Neuron (in vitro differentiated cells): ENCODE results near the gene STX10.

Experiments
- H2AFZ ChIP-seq: one replicate; pipeline ENCODE4 v1.6.1; 2013; ENCODE audit warnings: low read depth, mild to moderate bottlenecking, inconsistent platforms, low read length, moderate library complexity
- H3K27me3 ChIP-seq: one replicate; pipeline ENCODE4 v1.6.1; 2013; ENCODE audit warnings: low read length; ENCODE audit not compliant: insufficient read depth
- H3K36me3 ChIP-seq: one replicate; pipeline ENCODE4 v1.6.1; 2013; ENCODE audit warnings: low read length; ENCODE audit not compliant: insufficient read depth
- H3K4me1 ChIP-seq: one replicate; pipeline ENCODE4 v1.6.1; 2013; ENCODE audit warnings: low read length; ENCODE audit not compliant: insufficient read depth
- H3K4me3 ChIP-seq: 2 replicates; pipeline ENCODE4 v1.5.1; 2013; ENCODE audit warnings: mild to moderate bottlenecking, low read length, moderate library complexity
- H3K9me3 ChIP-seq: one replicate; pipeline ENCODE4 v1.6.1; 2013; ENCODE audit warnings: low read length

STX10 gene

DNA sequence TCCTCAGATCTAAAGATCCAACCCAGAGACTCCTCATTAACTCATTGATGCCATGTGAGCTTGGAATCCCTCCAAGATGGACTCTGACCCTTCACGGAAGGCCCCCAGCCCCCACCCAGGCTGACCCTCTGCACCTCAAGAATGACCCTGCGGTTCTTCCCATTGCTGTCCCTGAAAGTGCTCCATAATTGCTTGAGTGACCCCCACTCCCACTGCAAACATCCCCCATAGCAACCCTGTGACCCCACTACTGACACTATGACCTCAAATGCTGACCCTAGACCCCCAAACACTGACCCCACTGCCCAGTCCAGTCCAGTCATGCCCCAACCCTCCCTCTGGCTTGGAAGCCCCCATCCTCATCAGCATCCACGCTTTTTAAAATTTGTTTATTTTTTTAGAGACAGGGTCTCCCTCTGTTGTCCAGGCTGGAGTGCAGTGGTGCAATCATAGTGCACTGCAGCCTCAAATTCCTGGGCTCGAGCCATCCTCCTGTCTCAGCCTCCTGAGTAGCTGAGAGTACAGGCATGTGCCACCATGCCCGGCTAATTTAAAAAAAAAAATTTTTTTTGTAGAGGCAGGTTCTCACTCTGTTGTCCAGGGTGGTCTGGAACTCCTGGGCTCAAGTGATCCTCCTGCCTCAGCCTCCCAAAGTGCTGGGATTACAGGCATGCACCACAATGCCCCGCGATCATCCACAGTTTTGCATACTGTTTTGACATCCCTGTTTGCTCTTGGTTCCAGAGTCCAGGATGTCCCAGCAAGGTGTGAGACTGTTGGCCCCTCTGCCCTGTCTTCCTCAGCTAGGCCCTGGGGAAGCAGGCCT, 48.4 kb downstream of the STX10 start:
- peaks cover 8% of the 10 kb centered on the region for H3K36me3 ChIP-seq
- peak overlapping the region; percentile 72 for H2AFZ ChIP-seq
- H3K27me3 ChIP-seq: peaks cover 34% of the 10 kb centered on the region
- peaks cover 10% of the 10 kb centered on the region for H3K4me1 ChIP-seq
- H3K4me3 ChIP-seq: peak overlapping the region; percentile 46
- peaks cover 2% of the 10 kb centered on the region for H3K9me3 ChIP-seq

DNA sequence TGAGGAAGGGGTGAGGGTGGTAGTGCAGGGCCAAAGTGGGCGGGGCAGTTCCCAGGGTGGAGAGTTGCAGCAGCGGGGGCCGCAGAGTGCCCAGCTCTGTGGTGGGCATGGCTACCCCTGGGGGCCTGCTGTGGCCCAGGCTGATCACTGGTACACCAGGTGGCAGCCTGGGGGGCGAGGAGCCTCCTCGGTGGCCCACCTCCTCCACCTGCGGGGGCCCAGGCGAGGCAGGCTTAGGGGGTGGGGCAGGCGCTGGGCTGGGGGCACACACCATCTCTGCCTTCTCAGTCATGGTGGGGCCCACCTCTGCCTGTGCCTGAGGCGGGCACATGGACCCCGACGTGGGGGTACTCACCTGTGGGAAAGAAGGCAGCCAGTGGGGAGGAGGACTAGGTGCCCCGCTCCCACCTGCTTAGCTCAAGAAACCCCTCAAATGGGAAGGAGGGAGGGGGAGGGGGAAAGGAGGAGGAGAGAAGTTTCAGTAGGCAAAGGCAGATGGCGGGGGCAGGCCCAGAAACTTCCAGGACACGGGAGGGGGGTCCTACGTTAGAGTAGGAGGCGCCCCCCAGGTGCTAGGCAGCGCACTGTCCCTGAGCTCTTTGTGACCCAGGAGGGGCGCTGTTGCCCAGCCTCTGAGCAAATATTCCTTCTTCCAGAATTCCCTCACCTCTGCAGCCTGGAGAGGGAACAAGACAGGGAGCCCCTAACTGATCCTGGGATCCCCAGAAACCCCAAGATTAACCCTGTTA, 49.2 kb downstream of the STX10 start:
- H3K36me3 ChIP-seq: peaks cover 5% of the 10 kb centered on the region
- peaks cover 2% of the 10 kb centered on the region for H3K9me3 ChIP-seq
- no peak overlapping the region for H2AFZ ChIP-seq
- peaks cover 37% of the 10 kb centered on the region for H3K27me3 ChIP-seq
- H3K4me3 ChIP-seq: no peak overlapping the region
- peaks cover 15% of the 10 kb centered on the region for H3K4me1 ChIP-seq

DNA sequence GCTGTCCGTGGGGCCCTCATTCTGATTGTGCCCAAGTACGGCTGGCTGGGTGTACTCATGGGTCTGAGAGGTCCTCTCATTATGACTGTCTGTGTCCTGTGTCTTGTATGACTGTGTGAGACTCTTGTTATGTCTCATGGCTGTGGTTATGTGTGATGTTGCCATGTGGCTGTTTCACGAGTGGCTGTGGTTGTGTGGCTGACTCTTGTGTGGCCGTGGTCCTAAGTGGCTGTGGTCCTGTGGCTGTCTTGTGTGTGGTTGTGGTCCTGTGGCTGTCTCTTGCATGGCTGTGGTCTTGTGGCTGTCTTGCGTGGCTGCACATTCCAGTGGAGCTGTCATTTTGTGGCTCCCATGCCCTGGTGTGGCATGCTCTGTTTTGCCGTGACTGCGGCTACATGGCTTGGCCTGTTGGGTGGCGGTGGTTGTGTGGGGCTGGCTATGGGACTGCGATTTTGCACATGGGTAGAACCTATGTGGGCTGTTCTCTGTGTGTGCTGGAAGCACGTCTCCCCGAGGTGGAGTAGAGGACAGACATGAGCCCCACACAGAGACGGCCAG, 50.1 kb downstream of the STX10 start:
- H3K27me3 ChIP-seq: peaks cover 37% of the 10 kb centered on the region
- H3K4me3 ChIP-seq: no peak overlapping the region
- H2AFZ ChIP-seq: no peak overlapping the region

DNA sequence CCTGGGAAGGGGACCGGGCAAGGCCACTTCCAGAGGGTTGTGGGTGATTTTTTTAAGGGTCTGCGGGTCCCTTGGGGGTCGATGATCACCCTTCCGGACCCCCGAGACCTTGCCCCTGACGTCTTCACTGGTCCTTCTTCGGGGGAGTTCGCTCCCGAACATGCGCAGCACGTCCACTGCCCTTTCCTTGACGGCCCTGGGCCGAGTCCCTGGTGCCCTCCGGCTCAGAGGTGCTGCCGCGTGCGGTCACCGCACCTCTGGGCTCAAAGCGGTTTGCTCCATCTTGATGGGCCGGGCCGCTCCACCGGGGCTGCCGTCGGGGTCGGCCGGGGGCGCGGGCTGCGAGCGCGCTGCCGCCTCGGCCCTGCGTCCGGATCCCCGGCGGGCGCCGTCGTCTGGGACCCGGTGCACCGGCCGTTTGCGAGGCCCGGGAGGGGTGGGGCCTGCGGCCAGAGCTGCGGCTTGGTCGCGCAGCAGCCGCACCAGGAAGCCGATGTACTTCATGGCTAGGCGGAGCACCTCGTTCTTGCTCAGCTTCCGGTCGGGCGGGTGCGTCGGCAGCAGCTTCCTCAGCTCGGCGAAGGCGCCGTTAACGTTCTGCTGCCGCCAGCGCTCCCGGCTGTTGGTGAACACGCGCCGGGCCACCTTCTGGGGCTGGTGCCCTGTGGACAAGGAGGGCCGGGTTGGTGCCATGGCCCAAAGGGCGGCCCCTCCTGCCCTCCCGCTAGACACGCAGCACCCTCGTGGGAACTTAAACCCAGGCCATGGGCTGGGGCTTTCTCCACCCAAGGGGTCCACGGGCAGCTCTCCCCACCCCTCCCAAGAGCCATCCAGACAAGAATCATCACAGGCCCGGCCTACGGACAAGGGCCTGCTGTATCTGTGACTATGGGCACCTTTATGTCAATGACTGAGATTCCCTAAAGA, 50.8 kb downstream of the STX10 start:
- H3K27me3 ChIP-seq: peaks cover 37% of the 10 kb centered on the region
- no peak overlapping the region for H3K4me3 ChIP-seq
- H2AFZ ChIP-seq: no peak overlapping the region
- H3K4me1 ChIP-seq: peaks cover 31% of the 10 kb centered on the region
- H3K9me3 ChIP-seq: peaks cover 2% of the 10 kb centered on the region
- no peaks in the 10 kb centered on the region for H3K36me3 ChIP-seq

More for the DNA sequence above, 50.1 kb downstream of the STX10 start:
- peaks cover 24% of the 10 kb centered on the region for H3K4me1 ChIP-seq
- H3K9me3 ChIP-seq: peaks cover 2% of the 10 kb centered on the region
- H3K36me3 ChIP-seq: peaks cover 5% of the 10 kb centered on the region

DNA sequence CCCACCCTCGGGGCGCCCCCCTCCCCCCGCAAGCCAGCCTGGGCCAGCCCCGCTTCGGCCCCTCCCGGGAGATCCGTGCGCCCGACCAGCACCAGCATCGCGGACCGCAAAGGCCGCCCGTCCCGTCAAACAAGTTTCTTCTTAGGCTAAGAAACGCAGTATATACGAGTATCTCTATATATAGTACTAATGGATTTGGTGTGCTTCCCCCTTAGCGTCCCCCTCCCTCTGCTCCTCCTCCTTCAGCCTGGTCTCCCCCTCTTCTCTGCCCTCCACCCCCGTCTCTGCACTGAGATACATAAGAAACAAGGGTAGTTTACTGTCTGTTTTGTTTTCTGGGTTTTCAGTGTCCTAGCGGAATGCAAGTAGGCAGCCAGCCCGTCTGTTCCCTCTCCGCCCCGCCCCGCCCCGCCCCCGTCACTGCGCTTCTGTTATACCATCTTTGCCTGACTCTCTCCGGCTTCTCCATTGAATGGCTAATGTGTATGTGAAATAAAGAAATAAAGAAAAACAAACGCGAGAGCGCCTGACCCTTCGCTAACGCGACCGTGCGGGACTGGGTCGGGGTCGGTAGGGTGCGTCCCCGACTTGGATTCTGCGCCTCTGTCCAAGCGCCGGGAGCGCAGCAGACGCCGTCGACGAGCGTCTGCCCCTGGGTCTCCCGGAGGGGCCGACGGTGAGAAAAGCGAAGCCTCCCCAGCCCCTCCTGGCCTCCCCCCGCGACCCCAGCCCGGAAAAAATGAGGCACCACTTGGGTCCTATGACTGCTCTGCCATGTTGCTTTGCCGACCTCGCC, 51.7 kb downstream of the STX10 start:
- H3K4me1 ChIP-seq: peaks cover 39% of the 10 kb centered on the region
- no peaks in the 10 kb centered on the region for H3K36me3 ChIP-seq
- peaks cover 37% of the 10 kb centered on the region for H3K27me3 ChIP-seq

DNA sequence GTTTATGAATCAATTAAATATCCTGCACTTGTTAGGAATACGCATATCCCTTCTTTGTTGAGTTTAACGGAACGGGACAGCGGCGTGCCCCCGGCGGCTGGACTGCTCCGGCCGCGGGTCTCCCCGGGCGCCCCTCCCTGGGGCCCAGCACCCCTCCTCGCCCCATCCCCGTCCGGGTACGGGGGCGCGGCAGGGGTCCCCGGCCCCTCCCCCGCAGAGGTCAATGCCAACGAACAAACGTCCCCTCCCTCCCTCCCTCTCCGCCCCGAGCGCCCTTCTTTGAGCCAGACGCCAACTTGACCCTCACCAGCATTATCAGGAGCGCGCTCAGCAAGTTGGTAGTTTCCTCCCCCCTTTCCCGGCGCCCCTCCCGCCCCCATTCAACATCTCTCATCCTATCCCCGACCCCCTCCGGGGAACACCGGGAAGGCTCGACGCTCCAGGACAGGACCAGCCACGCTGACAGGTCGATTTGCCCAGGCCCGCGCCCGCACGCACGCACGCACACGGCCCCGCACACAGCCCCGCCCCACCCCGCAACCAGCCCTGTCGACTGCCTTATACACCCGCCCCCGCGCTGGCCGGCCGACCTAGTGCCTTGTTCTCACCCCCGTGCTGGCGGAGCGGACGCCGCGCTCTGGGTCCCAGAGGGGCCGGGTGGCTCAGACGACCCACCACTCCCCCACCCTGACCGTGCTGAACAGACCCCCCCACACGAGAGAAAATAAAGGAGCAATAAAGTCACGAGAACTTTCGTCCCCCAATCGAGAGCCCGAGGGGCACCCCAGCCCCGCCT, 52.5 kb downstream of the STX10 start:
- Histone ChIP-seq H2AFZ (no peak overlapping the region), H3K27me3 (peaks cover 37% of the 10 kb centered on the region), H3K36me3 (no peaks in the 10 kb centered on the region), H3K4me3 (no peak overlapping the region), H3K4me1 (peaks cover 42% of the 10 kb centered on the region), H3K9me3 (peaks cover 2% of the 10 kb centered on the region)

More for the DNA sequence above, 51.7 kb downstream of the STX10 start:
- Histone ChIP-seq H2AFZ (no peak overlapping the region), H3K9me3 (peaks cover 2% of the 10 kb centered on the region), H3K4me3 (no peak overlapping the region)

DNA sequence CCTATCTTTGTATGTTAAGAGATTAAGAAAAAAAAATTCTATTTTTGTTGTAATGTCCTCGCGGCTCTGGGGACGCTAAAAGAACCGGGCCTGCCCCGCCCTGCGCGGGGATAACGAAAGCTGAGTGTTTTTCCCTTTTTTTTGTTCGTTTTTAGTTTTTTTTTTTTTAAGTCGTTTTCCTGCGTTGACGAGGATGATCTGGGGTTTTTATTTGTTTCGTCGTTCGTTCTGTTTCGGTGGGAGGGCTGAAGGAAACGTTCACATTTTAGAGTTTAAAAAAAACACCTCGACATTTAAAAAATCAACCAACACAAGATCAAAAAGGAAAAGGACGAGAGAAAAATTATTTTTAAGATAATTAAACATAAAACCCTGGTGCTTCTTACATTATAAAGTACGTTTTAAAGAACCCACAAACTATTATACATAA, 53.1 kb downstream of the STX10 start:
- H3K9me3 ChIP-seq: peaks cover 2% of the 10 kb centered on the region
- no peaks in the 10 kb centered on the region for H3K36me3 ChIP-seq
- H3K4me1 ChIP-seq: peaks cover 43% of the 10 kb centered on the region
- H3K27me3 ChIP-seq: peaks cover 33% of the 10 kb centered on the region
- no peak overlapping the region for H2AFZ ChIP-seq
- H3K4me3 ChIP-seq: no peak overlapping the region

DNA sequence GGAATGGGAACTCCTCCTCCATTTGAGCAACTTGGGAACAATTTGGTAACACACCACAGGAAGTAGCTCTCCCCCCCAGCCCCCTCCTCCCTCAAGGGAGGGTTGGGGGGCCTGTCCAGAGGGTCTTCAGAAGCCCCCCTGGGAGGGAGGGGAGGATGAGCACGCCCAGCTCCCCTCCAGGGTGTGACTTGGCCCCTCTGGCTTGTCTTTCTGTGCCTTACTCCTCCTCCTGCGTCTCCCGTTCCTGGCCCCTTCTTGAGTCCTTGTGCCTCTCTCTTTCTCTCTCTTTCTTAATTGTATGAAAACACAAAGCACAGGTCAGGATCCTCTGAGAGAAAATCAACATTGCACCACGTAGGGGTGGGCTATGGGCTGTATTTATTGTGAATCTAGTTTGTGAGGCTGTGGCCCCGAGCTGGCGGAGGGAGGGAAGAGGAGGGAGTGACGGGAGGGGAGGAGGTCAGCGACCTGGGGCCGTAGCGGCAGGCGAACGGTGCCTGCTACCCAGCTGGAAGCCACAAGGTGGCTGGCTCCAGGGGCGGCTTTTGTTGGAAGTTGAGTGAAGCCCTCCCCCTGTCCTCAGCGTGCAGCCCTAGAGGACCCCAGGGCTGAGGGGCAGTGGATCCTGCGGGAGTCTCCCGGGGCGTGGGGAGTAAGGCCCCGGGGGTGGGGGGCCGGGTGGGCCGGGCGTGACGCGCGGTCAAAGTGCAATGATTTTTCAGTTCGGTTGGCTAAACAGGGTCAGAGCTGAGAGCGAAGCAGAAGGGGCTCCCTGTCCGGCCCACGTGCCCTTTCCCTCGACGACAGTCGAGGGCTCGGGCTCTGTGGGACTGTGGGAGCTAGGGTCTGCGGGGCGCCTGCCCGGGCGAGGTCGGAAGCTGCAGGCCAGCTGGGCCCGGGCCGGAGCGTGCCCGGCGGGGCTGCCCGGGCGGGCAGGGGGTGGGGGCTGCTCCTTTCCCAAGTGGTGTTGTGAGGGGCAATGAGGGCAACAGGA, 53.9 kb downstream of the STX10 start:
- peaks cover 33% of the 10 kb centered on the region for H3K27me3 ChIP-seq
- H3K4me1 ChIP-seq: peaks cover 52% of the 10 kb centered on the region
- H3K36me3 ChIP-seq: no peaks in the 10 kb centered on the region
- peaks cover 2% of the 10 kb centered on the region for H3K9me3 ChIP-seq
- H3K4me3 ChIP-seq: no peak overlapping the region
- H2AFZ ChIP-seq: no peak overlapping the region

DNA sequence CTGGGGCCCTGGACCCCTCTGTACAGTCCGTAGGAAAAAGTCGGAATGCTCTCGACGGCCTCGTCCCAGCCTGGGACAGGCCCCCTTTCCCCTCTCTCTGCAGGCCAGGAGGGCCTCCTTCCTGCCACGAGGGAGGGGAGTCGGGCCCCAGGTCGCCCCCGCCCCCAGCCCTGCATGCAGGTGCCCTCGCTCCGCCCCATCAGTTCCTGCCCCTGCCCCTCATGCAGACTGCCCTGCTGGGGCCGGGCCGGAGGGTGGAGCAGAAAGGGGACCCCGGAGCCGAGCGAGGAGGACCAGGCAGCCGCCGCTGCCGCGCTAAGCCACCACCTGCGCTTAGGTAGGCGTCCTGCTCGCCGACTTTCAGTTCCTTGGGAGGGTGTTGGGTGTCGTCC, 54.8 kb downstream of the STX10 start:
- H2AFZ ChIP-seq: no peak overlapping the region
- no peaks in the 10 kb centered on the region for H3K36me3 ChIP-seq
- H3K27me3 ChIP-seq: peaks cover 36% of the 10 kb centered on the region
- H3K4me1 ChIP-seq: peaks cover 58% of the 10 kb centered on the region
- H3K9me3 ChIP-seq: peaks cover 2% of the 10 kb centered on the region
- H3K4me3 ChIP-seq: no peak overlapping the region

DNA sequence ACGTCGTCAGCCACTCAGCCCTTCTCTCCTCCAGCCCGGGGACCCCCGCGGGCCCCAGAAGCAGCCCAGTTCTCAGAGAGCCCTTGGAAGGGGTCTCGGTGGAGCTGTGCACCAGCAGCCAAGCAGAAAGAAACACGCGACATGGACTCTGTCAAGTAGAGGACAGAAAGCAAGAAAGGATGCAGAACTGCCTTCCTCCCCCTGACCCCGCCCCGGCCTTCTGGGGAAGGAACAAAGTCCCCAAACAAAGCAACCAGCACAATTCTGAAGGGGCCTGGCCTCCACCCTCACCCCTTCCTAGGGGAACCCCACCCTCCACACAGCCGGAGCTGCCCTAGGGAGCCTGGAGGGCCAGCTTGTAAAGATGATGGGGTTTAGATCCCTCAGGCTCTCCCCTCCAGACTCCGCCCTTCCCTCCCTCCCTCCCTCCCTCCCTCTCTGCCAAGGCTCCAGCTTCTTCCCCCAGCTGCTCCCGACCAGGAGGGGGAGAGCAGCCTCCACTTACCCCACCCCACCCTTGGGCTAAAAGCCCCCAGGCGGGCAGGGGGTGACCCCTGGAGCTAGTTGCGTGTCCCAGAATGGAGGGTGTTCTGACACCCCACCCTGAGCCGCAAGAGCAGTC, 55.3 kb downstream of the STX10 start:
- peaks cover 36% of the 10 kb centered on the region for H3K27me3 ChIP-seq
- no peaks in the 10 kb centered on the region for H3K9me3 ChIP-seq
- no peak overlapping the region for H3K4me3 ChIP-seq
- H3K36me3 ChIP-seq: no peaks in the 10 kb centered on the region
- peaks cover 58% of the 10 kb centered on the region for H3K4me1 ChIP-seq
- H2AFZ ChIP-seq: no peak overlapping the region
